Mammary epithelial cell (primary cell): Measurements from ENCODE around the gene VPS52.

Experiments used
- EZH2 ChIP-seq: IDR thresholded peaks from 2 replicates; pipeline ENCODE4 v1.6.1; 2012; ENCODE audit warnings: low read length, inconsistent platforms, borderline replicate concordance
- TF ChIP-seq, protein P1 (sequence below), 2 donors: IDR thresholded peaks in 1 of 2; conservative IDR thresholded peaks in 1 of 2; 2 replicates each; pipeline ENCODE4 v1.5.1; 2011 to 2012; ENCODE audit warnings: inconsistent platforms in 2 of 2, low read length in 2 of 2, mild to moderate bottlenecking in 2 of 2, control low read depth in 1 of 2, low read depth in 1 of 2; ENCODE audit not compliant: insufficient read depth in 1 of 2; ENCODE audit errors: extremely low read depth in 1 of 2

DNA sequence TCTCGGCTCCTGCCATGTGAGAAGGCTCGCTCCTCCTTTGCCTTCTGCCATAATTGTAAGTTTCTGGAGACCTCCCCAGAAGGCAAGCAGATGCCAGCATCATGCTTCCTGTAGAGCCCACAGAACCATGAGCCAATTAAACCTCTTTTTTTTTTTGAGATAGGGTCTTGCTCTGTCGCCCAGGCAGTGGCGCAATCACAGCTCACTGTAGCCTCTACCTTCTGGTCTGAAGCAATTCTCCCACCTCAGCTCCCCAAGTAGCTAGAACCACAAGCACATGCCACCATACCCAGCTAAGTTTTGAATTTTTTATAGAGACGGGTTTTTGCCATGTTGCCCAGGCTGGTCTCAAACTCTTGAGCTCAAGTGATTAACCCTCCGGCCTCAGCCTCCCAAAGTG is 34.8 kb downstream of the VPS52 start:
- TF ChIP-seq, protein P1, sequence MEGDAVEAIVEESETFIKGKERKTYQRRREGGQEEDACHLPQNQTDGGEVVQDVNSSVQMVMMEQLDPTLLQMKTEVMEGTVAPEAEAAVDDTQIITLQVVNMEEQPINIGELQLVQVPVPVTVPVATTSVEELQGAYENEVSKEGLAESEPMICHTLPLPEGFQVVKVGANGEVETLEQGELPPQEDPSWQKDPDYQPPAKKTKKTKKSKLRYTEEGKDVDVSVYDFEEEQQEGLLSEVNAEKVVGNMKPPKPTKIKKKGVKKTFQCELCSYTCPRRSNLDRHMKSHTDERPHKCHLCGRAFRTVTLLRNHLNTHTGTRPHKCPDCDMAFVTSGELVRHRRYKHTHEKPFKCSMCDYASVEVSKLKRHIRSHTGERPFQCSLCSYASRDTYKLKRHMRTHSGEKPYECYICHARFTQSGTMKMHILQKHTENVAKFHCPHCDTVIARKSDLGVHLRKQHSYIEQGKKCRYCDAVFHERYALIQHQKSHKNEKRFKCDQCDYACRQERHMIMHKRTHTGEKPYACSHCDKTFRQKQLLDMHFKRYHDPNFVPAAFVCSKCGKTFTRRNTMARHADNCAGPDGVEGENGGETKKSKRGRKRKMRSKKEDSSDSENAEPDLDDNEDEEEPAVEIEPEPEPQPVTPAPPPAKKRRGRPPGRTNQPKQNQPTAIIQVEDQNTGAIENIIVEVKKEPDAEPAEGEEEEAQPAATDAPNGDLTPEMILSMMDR (conservative IDR thresholded peaks at IDR 0.05 in 1 of 2, IDR thresholded peaks at IDR 0.05 in 1 of 2; ENCODE audit: extremely low read depth in 1 of 2, insufficient read depth in 1 of 2, low read depth in 1 of 2, low read length in 2 of 2), result no peak
- TF ChIP-seq EZH2, result no peak
